Body of pancreas (tissue), 4 donors: Measurements from ENCODE around the gene PPP1R1A.

Source experiments
- POLR2A ChIP-seq, 3 donors: fragments of 450-650 bp; IDR thresholded peaks; one replicate each; pipeline ENCODE4 v1.6.1; 2016; ENCODE audit warnings: antibody characterized with exemption in 3 of 3, mild to moderate bottlenecking in 2 of 3
- TF ChIP-seq, protein P1 (sequence below), 7 experiments: fragments of 450-650 bp in 4 of 7; fragments of 200-600 bp in 3 of 7; sonication (generic) in 3 of 7; IDR thresholded peaks; one replicate each; pipeline ENCODE4 v1.5.1; 2016 to 2019; ENCODE audit warnings: antibody characterized with exemption in 7 of 7

DNA sequence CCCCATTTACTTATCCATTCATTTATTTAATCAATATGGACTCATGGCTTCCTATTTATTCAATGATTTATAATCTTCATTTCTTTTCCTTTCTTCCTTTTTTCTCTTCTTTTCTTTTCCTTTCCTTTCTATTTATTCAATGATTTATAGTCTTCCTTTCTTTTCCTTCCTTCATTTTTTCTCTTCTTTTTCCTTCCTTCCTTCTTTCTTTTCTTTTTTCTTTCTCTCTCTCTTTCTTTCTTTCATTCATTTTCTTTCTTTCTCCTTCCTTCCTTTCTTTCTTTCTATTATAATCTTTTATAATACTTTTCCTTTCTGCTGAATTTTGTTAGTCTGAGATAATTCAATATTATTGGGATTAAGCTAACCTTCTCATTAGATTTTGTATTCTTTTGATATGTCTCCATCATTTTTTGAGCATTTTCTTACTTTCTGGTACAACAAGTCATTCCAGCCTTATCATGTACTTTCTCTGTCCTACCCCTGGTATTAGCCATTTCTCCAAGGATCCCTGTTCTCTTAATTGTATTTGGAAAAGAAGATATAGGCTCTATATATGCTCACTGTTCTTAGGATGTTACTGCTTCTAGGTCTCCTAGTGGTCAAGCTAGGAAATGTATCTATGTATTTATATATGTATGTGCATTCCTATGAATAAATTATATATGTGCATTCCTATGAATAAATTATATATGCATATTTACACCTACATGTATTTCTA is 34.2 kb upstream of the PPP1R1A start:
- TF ChIP-seq, protein P1, sequence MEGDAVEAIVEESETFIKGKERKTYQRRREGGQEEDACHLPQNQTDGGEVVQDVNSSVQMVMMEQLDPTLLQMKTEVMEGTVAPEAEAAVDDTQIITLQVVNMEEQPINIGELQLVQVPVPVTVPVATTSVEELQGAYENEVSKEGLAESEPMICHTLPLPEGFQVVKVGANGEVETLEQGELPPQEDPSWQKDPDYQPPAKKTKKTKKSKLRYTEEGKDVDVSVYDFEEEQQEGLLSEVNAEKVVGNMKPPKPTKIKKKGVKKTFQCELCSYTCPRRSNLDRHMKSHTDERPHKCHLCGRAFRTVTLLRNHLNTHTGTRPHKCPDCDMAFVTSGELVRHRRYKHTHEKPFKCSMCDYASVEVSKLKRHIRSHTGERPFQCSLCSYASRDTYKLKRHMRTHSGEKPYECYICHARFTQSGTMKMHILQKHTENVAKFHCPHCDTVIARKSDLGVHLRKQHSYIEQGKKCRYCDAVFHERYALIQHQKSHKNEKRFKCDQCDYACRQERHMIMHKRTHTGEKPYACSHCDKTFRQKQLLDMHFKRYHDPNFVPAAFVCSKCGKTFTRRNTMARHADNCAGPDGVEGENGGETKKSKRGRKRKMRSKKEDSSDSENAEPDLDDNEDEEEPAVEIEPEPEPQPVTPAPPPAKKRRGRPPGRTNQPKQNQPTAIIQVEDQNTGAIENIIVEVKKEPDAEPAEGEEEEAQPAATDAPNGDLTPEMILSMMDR (IDR thresholded peaks at IDR 0.05): peak in 1 of 7 experiments; percentile 16
- no peak for TF ChIP-seq POLR2A (IDR thresholded peaks at IDR 0.05)
